ENCODE results near the gene KL.

GRCh38 chr13:33017323-33017929 is 1.2 kb downstream of the KL start:
- TF ChIP-seq POLR2AphosphoS5 (IDR thresholded peaks at IDR 0.05; ENCODE audit: low read depth, low read length): no peak
- no peak for TF ChIP-seq TAF1 (IDR thresholded peaks at IDR 0.05; ENCODE audit: borderline replicate concordance, insufficient read depth, low read length)
- TF ChIP-seq REST (IDR thresholded peaks at IDR 0.05; ENCODE audit: insufficient read depth in 1 of 2, low read depth in 2 of 2, low read length in 2 of 2): no peak
- TF ChIP-seq SIN3A (IDR thresholded peaks at IDR 0.05; ENCODE audit: borderline replicate concordance, insufficient read depth, low read length): no peak
- TF ChIP-seq FOXP2 (optimal IDR thresholded peaks at IDR 0.05; ENCODE audit: borderline replicate concordance, extremely low read depth, extremely low read length, insufficient read depth): no peak

Data from PFSK-1 (cell line).